H1 (cell line): ENCODE results near the gene PAGE2B. TPM values are rescaled to one million over a fixed set of nuclear protein-coding genes. Genes with fewer than 3 reads are reported as not detected.

Source experiments
- CBX5 ChIP-seq: fragments of 300-800, 300-1000 bp; sonication (generic); IDR thresholded peaks from 2 replicates; pipeline ENCODE4 v1.7.1; 2016; ENCODE audit warnings: antibody characterized with exemption, low read length, low read depth
- EGR1 ChIP-seq: IDR thresholded peaks from 2 replicates; pipeline ENCODE4 v1.6.1; 2011; ENCODE audit warnings: low read depth, low read length, borderline replicate concordance
- POLR2AphosphoS5 ChIP-seq: IDR thresholded peaks from 2 replicates; pipeline ENCODE4 v1.6.1; 2011; ENCODE audit warnings: low read depth, low read length
- SP1 ChIP-seq: IDR thresholded peaks from 2 replicates; pipeline ENCODE4 v1.6.1; 2011; ENCODE audit warnings: low read depth, low read length
- SP2 ChIP-seq: IDR thresholded peaks from 2 replicates; pipeline ENCODE4 v1.6.1; 2012; ENCODE audit warnings: mild to moderate bottlenecking, low read length, inconsistent platforms
- TCF12 ChIP-seq: IDR thresholded peaks from 2 replicates; pipeline ENCODE4 v1.6.1; 2011; ENCODE audit warnings: low read depth, mild to moderate bottlenecking, low read length
- YY1 ChIP-seq: IDR thresholded peaks from 2 replicates; pipeline ENCODE4 v1.6.1; 2011; ENCODE audit warnings: low read depth, mild to moderate bottlenecking, low read length
- ZNF274 ChIP-seq: IDR thresholded peaks from 2 replicates; pipeline ENCODE4 v1.7.0; 2012; ENCODE audit warnings: low read length, borderline replicate concordance; ENCODE audit errors: extremely low read depth
- polyA plus RNA-seq, 7 experiments: library from polyadenylated mRNA; depleted of rRNA in 3 of 7; stranded (reverse) in 5 of 7; unstranded in 2 of 7; fragments of >200 nt in 5 of 7; fragments of 200-250 nt in 2 of 7; gene quantifications; 1 replicate in 5 of 7; 2 replicates in 1 of 7; 4 replicates in 1 of 7; pipeline versions ENCODE4 v1.2.1 to v1.2.3, GENCODE V29; 2011 to 2013; ENCODE audit warnings: missing spikeins in 2 of 7, mixed read lengths in 2 of 7
- total RNA-seq: library from RNA; stranded (reverse); fragmentation: NEBNext Ultra II Directional; extraction: Animal tissue kit (Norgen Biotek cat#: 25700); gene quantifications from 2 replicates; pipeline ENCODE4 v1.2.1, GENCODE V29; 2021
- TF ChIP-seq, protein P1 (sequence below): fragments of 300-600 bp; sonication (generic); IDR thresholded peaks from 2 replicates; pipeline ENCODE4 v1.7.1; 2012; ENCODE audit warnings: low read length, moderate library complexity, mild to moderate bottlenecking, inconsistent platforms; ENCODE audit not compliant: insufficient replicate concordance
- TF ChIP-seq, protein P2 (sequence below): IDR thresholded peaks from 2 replicates; pipeline ENCODE4 v1.6.1; 2012; ENCODE audit warnings: low read length, inconsistent platforms

PAGE2B gene
- total and polyA plus RNA-seq, 2 of the 8 experiments (the other 6 are each of a cell fraction or from before 2014, with no cell fraction given) = not detected

DNA sequence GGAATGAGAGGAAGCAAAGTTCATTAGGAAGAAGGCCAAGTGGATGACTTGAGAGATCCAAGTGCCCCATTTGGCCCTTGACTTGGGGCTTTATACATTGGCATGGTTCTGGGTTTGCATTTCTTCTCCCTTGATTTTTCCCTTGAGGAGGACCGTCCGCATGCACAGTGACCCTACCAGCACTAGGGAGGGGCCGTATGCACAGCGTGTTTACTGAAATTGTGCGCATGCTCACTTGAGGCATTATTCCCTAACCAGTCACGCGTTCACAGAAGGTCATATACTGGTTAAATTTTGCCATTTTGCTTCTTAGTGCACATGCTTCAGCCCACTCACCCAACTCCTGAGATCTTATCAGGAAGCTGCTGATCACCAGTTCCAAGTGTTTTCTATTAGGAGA is 49.1 kb downstream of the PAGE2B start (continued):
- TF ChIP-seq, protein P1, sequence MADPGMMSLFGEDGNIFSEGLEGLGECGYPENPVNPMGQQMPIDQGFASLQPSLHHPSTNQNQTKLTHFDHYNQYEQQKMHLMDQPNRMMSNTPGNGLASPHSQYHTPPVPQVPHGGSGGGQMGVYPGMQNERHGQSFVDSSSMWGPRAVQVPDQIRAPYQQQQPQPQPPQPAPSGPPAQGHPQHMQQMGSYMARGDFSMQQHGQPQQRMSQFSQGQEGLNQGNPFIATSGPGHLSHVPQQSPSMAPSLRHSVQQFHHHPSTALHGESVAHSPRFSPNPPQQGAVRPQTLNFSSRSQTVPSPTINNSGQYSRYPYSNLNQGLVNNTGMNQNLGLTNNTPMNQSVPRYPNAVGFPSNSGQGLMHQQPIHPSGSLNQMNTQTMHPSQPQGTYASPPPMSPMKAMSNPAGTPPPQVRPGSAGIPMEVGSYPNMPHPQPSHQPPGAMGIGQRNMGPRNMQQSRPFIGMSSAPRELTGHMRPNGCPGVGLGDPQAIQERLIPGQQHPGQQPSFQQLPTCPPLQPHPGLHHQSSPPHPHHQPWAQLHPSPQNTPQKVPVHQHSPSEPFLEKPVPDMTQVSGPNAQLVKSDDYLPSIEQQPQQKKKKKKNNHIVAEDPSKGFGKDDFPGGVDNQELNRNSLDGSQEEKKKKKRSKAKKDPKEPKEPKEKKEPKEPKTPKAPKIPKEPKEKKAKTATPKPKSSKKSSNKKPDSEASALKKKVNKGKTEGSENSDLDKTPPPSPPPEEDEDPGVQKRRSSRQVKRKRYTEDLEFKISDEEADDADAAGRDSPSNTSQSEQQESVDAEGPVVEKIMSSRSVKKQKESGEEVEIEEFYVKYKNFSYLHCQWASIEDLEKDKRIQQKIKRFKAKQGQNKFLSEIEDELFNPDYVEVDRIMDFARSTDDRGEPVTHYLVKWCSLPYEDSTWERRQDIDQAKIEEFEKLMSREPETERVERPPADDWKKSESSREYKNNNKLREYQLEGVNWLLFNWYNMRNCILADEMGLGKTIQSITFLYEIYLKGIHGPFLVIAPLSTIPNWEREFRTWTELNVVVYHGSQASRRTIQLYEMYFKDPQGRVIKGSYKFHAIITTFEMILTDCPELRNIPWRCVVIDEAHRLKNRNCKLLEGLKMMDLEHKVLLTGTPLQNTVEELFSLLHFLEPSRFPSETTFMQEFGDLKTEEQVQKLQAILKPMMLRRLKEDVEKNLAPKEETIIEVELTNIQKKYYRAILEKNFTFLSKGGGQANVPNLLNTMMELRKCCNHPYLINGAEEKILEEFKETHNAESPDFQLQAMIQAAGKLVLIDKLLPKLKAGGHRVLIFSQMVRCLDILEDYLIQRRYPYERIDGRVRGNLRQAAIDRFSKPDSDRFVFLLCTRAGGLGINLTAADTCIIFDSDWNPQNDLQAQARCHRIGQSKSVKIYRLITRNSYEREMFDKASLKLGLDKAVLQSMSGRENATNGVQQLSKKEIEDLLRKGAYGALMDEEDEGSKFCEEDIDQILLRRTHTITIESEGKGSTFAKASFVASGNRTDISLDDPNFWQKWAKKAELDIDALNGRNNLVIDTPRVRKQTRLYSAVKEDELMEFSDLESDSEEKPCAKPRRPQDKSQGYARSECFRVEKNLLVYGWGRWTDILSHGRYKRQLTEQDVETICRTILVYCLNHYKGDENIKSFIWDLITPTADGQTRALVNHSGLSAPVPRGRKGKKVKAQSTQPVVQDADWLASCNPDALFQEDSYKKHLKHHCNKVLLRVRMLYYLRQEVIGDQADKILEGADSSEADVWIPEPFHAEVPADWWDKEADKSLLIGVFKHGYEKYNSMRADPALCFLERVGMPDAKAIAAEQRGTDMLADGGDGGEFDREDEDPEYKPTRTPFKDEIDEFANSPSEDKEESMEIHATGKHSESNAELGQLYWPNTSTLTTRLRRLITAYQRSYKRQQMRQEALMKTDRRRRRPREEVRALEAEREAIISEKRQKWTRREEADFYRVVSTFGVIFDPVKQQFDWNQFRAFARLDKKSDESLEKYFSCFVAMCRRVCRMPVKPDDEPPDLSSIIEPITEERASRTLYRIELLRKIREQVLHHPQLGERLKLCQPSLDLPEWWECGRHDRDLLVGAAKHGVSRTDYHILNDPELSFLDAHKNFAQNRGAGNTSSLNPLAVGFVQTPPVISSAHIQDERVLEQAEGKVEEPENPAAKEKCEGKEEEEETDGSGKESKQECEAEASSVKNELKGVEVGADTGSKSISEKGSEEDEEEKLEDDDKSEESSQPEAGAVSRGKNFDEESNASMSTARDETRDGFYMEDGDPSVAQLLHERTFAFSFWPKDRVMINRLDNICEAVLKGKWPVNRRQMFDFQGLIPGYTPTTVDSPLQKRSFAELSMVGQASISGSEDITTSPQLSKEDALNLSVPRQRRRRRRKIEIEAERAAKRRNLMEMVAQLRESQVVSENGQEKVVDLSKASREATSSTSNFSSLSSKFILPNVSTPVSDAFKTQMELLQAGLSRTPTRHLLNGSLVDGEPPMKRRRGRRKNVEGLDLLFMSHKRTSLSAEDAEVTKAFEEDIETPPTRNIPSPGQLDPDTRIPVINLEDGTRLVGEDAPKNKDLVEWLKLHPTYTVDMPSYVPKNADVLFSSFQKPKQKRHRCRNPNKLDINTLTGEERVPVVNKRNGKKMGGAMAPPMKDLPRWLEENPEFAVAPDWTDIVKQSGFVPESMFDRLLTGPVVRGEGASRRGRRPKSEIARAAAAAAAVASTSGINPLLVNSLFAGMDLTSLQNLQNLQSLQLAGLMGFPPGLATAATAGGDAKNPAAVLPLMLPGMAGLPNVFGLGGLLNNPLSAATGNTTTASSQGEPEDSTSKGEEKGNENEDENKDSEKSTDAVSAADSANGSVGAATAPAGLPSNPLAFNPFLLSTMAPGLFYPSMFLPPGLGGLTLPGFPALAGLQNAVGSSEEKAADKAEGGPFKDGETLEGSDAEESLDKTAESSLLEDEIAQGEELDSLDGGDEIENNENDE = no peak
- TF ChIP-seq SP1 = no peak
- TF ChIP-seq POLR2AphosphoS5 = no peak
- no peak for TF ChIP-seq SP2
- no peak for TF ChIP-seq ZNF274
- TF ChIP-seq EGR1 = no peak
- no peak for TF ChIP-seq YY1
- TF ChIP-seq, protein P2, sequence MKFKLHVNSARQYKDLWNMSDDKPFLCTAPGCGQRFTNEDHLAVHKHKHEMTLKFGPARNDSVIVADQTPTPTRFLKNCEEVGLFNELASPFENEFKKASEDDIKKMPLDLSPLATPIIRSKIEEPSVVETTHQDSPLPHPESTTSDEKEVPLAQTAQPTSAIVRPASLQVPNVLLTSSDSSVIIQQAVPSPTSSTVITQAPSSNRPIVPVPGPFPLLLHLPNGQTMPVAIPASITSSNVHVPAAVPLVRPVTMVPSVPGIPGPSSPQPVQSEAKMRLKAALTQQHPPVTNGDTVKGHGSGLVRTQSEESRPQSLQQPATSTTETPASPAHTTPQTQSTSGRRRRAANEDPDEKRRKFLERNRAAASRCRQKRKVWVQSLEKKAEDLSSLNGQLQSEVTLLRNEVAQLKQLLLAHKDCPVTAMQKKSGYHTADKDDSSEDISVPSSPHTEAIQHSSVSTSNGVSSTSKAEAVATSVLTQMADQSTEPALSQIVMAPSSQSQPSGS = no peak
- no peak for TF ChIP-seq TCF12
- no peak for TF ChIP-seq CBX5
